Ramos (cell line): ENCODE results near the gene SELENOM.
"Not testable (repeated sequence)": the region's sequence is repeated elsewhere in the genome, so short reads cannot be mapped to it uniquely, and the experiment has no call there.

Experiments used
- in situ Hi-C: fragments of 300-500 bp; cut with MboI; formaldehyde crosslinking; loops from one replicate; pipeline ENCODE4 v1.14.3; 2022; ENCODE audit warnings: low sequenced_read_pairs; ENCODE audit not compliant: unreplicated experiment

The SELENOM gene

DNA sequence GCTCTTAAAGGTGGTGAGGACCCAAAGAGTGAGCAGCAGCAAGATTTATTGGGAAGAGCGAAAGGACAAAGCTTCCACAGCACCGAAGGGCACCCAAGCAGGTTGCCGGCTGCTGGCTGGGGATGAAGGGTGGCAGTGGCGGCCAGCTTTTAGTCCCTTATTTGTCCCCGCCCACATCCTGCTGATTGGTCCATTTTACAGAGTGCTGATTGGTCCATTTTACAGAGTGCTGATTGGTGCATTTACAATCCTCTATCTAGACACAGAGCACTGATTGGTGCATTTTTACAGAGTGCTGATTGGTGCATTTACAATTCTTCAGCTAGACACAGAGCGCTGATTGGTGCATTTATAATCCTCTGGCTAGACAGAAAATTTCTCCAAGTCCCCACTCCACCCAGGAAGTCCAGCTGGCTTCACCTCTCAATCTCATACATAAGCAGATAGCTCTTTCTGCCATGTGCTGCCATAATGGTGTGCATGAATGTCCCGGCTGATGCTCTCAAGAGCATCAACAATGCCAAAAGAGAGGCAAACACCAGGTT lies 5.3 kb upstream of the SELENOM start:
- in situ Hi-C loops: not testable (repeated sequence)

- in situ Hi-C loops: no loop called here
These were observed 488 bp upstream of the SELENOM start for GRCh38 chr22:31107894-31108218.

- in situ Hi-C loops: no loop called here
These were observed 614 bp downstream of the SELENOM start for GRCh38 chr22:31106731-31107177.

DNA sequence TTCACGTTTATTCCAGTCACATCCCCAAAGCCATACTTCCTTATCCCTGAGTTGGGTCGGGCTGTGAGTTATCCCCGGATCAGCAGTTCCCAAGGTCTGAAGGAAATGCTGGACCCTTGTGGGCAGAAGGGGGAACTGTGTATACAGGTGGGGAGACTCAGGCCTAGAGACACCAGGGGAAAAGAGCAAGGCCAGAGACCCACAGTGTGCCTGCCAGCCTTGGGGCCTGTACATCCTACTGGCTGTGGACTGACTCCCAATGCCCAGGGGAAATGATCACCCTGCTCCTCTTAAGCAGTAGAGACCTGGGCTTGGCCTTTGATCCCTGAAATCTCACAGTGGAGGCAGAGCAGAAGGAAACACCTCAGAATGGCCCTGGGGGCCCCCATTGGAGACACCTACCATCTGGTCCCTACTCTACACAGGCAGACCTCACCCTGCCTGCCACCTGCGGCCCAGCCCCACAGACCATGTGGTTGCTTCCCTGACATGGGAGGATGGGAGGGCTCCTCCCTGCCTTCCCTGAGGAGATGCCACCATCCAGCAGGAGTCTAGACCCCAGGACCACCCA lies 1.3 kb downstream of the SELENOM start:
- in situ Hi-C loops: no loop called here

GRCh38 chr22:31105282-31105929 lies 2.0 kb downstream of the SELENOM start:
- in situ Hi-C loops: no loop called here

GRCh38 chr22:31104869-31105268 lies 2.5 kb downstream of the SELENOM start:
- in situ Hi-C loops: no loop called here

- in situ Hi-C loops: no loop called here
These were observed 3.3 kb downstream of the SELENOM start for GRCh38 chr22:31103899-31104694.

DNA sequence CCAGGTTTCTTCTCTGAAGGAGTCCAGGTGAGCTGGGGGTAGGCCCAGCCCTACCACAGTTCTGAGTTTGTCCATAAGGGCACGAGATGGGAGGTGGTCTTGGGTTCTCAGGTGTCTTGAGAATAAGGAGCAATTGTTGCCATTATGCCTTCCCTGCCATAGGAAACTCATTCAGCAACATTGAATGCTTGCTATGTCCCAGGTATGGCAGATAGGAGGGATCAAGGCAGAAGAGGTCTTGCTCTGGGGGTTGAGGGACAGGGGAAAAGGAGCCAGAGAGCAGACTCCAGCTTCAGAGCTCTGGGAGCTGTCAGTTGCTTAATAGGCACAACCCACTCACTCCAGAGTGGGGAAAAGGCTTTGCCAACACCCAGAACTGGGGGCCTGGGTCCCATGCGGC lies 4.3 kb downstream of the SELENOM start:
- in situ Hi-C loops: no loop called here

- in situ Hi-C loops: no loop called here
These were observed 4.8 kb downstream of the SELENOM start for GRCh38 chr22:31102441-31103081.

DNA sequence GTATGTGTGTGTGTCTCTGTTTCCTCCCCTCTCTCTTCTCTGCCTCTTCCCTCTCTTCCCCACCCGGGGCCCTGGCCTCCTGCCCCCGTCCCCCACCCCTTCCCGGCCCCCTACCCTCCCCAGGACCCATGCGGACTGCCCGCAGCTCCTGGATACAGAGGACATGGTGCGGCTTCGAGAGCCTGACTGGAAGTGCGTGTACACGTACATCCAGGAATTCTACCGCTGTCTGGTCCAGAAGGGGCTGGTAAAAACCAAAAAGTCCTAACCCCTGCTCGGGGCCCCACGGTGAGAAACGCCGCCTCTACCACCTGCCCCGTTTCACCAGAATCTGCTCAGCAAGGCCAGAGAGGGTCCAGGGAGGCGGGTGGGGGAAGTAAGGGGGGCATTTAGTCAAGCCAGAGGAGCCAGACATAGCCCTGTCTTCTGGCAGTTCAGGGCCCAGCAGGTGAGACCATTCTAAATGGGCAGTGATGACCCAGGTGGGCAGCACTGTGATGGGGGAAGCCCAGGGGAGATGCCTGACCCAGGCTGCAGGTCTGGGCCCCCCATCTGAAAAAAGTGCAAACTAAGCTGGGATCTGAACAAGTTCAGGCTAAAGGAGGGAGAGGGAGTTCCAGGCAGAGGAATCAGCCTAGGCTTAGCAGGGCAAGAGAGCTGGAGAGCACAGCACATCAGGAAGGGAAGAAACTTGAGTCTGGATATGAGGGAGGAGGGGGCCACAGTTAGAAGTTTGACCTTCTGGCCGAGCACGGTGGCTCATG lies 6.4 kb downstream of the SELENOM start:
- in situ Hi-C loops: no loop called here

- in situ Hi-C loops: no loop called here
These were observed 7.3 kb downstream of the SELENOM start for GRCh38 chr22:31099841-31100761.

GRCh38 chr22:31099386-31099785 lies 8.0 kb downstream of the SELENOM start:
- in situ Hi-C loops: no loop called here

DNA sequence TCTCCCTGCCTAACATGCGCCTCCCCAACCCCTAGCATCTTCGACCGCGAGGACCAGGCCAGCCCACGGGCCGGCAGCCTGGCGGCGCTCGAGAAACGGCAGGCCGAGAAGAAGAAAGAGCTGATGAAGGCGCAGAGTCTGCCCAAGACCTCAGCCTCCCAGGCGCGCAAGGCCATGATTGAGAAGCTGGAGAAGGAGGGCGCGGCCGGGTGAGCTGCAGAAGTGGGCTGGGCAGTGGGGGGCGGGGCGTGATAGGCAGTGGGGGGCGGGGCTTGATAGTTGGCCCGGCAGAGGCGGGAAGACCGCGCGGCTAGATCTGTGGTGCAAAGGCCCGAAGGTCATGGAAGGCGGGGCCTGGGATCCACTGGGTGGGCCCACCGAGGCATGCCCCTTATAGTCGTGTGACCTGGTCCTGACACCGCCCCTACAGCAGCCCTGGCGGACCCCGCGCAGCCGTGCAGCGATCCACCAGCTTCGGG lies 8.7 kb downstream of the SELENOM start:
- in situ Hi-C loops: no loop called here

DNA sequence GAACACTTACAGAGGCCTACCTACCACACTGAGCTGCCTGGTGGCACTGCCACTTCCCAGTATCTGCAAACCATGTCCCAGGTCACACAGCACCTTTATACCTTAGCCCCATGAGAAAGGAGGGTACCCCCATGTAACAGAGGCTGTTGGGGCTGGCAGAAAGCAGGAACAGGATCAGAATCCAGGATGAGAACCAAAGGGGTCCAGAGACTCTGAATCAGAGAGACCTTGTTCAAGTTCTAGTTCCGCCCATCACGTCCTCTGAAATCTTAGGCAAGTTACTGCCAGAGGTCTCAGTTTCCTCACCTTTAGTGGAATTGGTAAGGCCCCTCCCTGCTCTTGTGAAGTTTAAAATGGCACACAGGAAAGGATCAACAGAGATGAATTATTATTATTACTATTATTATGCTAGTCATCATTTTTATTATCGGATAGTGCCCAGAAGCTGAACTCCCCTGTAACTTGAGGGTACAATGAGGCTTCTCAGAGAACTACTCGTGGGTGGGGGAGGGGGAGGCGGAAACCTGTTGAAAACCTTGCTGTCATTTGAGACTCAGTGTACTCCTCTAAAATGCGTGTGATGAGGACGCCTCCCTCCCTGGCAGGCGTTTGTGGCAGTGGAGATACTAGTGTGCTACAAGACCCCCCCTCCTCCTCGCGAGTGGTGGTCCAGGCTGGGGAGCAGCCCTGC lies 9.3 kb downstream of the SELENOM start:
- in situ Hi-C loops: no loop called here

DNA sequence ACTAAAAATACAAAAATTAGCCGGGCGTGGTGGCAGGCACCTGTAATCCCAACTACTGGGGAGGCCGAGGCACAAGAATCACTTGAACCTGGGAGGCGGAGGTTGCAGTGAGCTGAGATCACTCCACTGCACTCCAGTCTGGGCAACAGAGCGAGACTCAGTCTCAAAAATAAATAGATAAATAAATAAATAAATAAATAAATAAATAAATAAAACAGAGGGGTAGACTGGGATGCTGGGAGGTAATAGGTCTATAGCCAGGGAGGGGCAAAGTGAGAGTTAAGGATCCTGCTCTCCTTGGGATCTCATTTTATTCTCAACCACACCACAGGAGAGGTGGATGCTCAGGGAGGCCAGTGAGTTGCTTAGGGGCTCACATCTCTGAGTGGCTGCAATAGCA lies 9.8 kb downstream of the SELENOM start:
- in situ Hi-C loops: not testable (repeated sequence)

DNA sequence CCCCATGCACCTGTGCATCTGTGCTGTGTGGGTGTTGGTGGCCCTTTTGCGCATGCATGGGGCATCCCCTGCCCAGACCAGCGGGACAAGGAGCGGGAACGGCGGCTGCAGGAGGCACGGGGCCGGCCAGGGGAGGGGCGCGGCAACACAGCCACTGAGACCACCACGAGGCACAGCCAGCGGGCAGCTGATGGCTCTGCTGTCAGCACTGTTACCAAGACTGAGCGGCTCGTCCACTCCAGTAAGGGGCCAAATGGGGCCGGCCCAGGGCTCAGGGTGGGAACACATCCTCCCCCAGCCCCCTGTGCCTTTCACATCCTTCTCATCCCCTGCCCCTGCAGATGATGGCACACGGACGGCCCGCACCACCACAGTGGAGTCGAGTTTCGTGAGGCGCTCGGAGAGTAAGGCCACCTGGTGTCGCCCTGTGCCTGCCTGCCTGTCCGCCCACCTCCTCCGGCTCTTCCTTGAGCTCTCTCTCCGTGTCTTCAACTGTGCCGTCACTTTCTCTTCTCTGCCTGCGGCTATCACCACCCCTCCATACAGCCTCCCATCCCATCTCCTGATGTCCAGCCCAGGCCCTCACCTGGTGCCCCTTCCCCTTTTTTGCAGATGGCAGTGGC lies 10.6 kb downstream of the SELENOM start:
- in situ Hi-C loops: no loop called here

DNA sequence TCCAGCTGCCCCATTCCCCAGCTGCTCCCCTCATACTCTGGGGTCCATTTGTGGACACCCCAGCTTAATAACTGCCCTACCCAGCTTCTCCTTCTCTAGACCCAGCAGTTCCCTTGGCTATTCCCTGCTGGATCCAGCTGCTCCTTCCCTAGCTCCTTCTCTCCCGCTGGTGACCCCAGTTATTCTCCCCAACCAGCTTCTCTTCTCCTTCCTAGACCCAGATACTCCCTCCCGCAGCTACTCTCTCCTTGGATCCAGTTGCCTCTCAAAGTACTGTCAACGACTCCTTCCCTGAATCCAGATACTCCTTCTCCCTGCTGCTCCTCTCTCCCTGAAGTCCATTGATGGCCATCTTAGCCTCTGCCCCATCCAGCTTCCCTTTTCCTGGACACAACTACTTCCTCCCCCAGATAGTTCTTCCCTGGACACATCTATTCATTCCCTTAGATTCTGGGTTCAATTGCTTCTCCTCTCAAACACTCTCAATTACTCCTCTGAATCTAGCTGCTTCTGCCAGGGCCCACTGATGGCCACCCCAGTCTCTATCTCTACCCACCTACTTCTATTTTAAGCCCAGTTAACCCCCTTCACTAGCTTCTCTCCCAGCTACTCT lies 11.6 kb downstream of the SELENOM start:
- in situ Hi-C loops: no loop called here

DNA sequence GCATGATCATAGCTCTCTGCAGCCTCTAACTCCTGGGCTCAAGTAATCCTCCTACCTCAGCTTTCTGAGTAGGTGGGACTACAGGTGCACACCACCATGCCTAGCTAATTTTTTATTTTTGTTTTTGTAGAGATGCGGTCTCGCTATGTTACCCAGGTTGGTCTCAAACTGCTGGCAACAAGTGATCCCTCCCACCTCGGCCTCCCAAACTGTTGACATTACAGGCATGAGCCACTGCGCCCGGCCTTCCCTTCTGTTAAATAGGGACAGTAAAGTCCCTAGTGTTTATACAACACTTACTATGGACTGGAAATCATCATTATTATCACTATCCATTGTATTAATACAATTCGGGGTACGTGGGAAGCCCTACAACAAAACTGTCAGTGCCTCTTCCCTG lies 12.6 kb downstream of the SELENOM start:
- in situ Hi-C loops: no loop called here
